Activated B cell treated with CpG ODN at 0.5 μM for 24 hours (primary cell): Measurements from ENCODE around the gene DYNLT1. TPM values are rescaled to one million over a fixed set of nuclear protein-coding genes. Genes with fewer than 3 reads are reported as not detected.

Source experiments
- ATAC-seq: fragments of 200-7000 bp; cut with Tn5 transposase; one replicate; pipeline ENCODE4 v1.10.0; 2021; ENCODE audit warnings: low read depth, mild to moderate bottlenecking, moderate library complexity
- CTCF ChIA-PET: fragments of 350-600 bp; sonication (Branson Sonifier 250); formaldehyde crosslinking; loops from one replicate; lab custom pipeline; 2021; ENCODE audit warnings: antibody characterized with exemption; lab: Charles Lee
- POLR2A ChIA-PET: fragments of 350-600 bp; sonication (Branson Sonifier 250); formaldehyde crosslinking; loops from one replicate; lab custom pipeline; 2021; ENCODE audit warnings: antibody characterized with exemption; lab: Charles Lee
- DNase-seq: peaks from one replicate; pipeline ENCODE4 v3.0.0; 2022
- H3K27ac Mint-ChIP-seq: one replicate; pipeline ENCODE4 v1.8.0; 2020; ENCODE audit warnings: mixed read lengths
- H3K27me3 Mint-ChIP-seq: one replicate; pipeline ENCODE4 v1.8.0; 2021; ENCODE audit warnings: mixed read lengths
- H3K36me3 Mint-ChIP-seq: one replicate; pipeline ENCODE4 v1.8.0; 2021; ENCODE audit warnings: low read depth, mixed read lengths
- H3K4me1 Mint-ChIP-seq: one replicate; pipeline ENCODE4 v1.8.0; 2021; ENCODE audit warnings: mixed read lengths
- H3K4me3 Mint-ChIP-seq: one replicate; pipeline ENCODE4 v1.8.0; 2020; ENCODE audit warnings: mild to moderate bottlenecking, mixed read lengths
- H3K9me3 Mint-ChIP-seq: one replicate; pipeline ENCODE4 v1.8.0; 2020; ENCODE audit warnings: mixed read lengths
- intact Hi-C: fragments of 100-400 bp; cut with micrococcal nuclease; formaldehyde crosslinking; loops from one replicate; pipeline ENCODE4 v1.15.1; 2024
- total RNA-seq: library from RNA; stranded (reverse); gene quantifications from 2 replicates; pipeline ENCODE4 v1.2.3, GENCODE V29; 2022
- TF ChIP-seq, protein P1 (sequence below): fragments of 200-600 bp; IDR thresholded peaks from one replicate; pipeline ENCODE4 v1.8.0; 2022; ENCODE audit warnings: antibody characterized with exemption, mild to moderate bottlenecking

The DYNLT1 gene
- total RNA-seq, 1 donor from 2014 or later, result 43.9 TPM

DNA sequence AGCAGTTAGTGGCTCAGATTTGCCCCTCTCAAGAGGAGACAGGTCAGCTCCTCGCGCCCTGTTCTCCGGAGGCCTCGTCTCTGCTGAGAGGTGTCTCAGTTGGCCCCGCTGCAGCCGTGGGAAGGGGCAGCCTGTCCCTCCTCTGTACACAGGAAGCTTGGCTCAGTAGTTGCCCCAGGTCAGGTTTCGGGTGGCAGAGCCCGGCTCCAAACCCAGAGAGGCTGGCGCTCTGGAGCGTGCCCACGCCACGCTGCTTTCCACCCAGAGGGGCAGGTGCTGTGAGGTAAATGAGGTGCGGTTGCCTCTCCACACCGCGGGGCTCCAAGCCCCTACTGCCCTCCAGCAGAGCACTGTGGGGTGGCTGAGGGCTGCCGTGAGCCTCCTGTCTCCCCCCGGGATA is 16.0 kb downstream of the DYNLT1 start:
- no peaks in the 10 kb centered on the region for H3K4me1 Mint-ChIP-seq
- TF ChIP-seq, protein P1, sequence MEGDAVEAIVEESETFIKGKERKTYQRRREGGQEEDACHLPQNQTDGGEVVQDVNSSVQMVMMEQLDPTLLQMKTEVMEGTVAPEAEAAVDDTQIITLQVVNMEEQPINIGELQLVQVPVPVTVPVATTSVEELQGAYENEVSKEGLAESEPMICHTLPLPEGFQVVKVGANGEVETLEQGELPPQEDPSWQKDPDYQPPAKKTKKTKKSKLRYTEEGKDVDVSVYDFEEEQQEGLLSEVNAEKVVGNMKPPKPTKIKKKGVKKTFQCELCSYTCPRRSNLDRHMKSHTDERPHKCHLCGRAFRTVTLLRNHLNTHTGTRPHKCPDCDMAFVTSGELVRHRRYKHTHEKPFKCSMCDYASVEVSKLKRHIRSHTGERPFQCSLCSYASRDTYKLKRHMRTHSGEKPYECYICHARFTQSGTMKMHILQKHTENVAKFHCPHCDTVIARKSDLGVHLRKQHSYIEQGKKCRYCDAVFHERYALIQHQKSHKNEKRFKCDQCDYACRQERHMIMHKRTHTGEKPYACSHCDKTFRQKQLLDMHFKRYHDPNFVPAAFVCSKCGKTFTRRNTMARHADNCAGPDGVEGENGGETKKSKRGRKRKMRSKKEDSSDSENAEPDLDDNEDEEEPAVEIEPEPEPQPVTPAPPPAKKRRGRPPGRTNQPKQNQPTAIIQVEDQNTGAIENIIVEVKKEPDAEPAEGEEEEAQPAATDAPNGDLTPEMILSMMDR, result no peak
- H3K27ac Mint-ChIP-seq, result no peak overlapping the region
- POLR2A ChIA-PET, result no interaction called here
- H3K4me3 Mint-ChIP-seq, result no peak overlapping the region
- H3K36me3 Mint-ChIP-seq, result peaks cover 81% of the 10 kb centered on the region
- intact Hi-C loops, result no loop called here
- no peaks in the 10 kb centered on the region for H3K9me3 Mint-ChIP-seq
- CTCF ChIA-PET, result interaction anchor here (1.0 kb wide), 1 partner anchor 63 kb away, joined by 4 read pairs; no protein-coding TSS in a partner anchor
- H3K27me3 Mint-ChIP-seq, result no peaks in the 10 kb centered on the region
- ATAC-seq, result no peak
- no peak for DNase-seq

DNA sequence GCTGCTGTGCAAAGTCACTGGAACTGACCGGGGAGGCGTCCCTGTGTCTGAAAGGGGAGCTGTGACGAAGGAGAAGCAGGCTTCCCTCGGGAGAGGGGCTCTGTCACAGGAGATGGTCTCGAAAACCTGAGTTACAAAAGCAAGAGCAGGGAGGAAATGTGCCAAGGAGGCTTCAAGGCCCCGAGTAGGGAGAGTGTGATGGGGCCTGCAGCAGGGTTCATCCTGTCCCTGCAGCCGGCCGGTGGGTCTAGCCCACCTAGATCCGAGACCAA is 16.7 kb downstream of the DYNLT1 start:
- Mint-ChIP-seq H3K36me3 (peaks cover 76% of the 10 kb centered on the region), H3K4me3 (no peak overlapping the region), H3K27me3 (no peaks in the 10 kb centered on the region), H3K4me1 (no peaks in the 10 kb centered on the region), H3K9me3 (no peaks in the 10 kb centered on the region), H3K27ac (no peak overlapping the region)
- DNase-seq, result no peak
- no peak for ATAC-seq
- intact Hi-C loops, result no loop called here
- ChIA-PET CTCF (no interaction called here), POLR2A (no interaction called here)
- TF ChIP-seq, protein P1, result no peak

DNA sequence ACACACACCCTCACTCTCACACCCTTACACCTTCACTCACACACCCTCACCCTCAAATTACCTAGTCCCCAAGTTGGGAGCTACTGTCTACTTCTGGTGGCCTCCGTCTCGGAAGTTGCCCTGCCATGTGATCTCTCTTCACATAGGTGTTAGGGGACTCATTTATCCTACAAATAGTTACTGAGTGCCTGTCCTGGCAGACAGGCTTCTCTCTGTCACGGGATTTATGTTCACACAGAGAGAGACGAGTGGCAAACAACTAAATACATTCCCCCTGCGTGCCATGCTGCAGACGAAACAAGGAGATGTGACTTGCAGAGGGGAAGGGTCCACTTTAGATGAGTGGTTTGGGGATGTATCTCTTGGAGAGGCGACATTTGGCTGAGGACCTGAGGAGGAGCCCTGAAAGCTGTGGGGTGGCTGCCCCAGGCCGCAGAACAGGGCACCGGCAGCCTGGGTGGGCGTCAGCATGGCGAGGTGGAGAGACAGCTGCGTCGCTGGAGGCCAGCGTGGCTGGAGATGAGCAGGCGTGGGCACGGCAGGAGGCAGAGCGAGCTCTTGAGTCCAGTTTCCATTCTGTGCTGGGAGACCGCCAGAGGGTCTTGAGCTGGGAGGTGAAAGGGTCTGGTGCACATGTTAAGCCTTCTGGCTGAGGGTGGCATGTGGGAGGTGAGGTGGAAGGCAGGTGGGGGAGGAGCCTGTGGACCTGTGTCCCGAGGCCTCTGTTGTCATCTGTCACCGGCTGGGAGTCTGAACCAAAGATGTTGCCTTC is 17.2 kb downstream of the DYNLT1 start:
- ATAC-seq (no peak), DNase-seq (no peak)
- ChIA-PET POLR2A (no interaction called here), CTCF (no interaction called here)
- Mint-ChIP-seq H3K9me3 (no peaks in the 10 kb centered on the region), H3K4me1 (no peaks in the 10 kb centered on the region), H3K27me3 (no peaks in the 10 kb centered on the region), H3K4me3 (no peak overlapping the region), H3K36me3 (peaks cover 74% of the 10 kb centered on the region), H3K27ac (no peak overlapping the region)
- intact Hi-C loops, result no loop called here
- TF ChIP-seq, protein P1, result no peak

GRCh38 chr6:158626360-158627167 is 18.0 kb downstream of the DYNLT1 start:
- ChIA-PET POLR2A (no interaction called here), CTCF (no interaction called here)
- Mint-ChIP-seq H3K27me3 (no peaks in the 10 kb centered on the region), H3K4me3 (no peak overlapping the region), H3K4me1 (no peaks in the 10 kb centered on the region), H3K9me3 (no peaks in the 10 kb centered on the region), H3K27ac (no peak overlapping the region), H3K36me3 (peaks cover 74% of the 10 kb centered on the region)
- TF ChIP-seq, protein P1, result no peak
- no peak for DNase-seq
- intact Hi-C loops, result no loop called here
- ATAC-seq, result no peak

DNA sequence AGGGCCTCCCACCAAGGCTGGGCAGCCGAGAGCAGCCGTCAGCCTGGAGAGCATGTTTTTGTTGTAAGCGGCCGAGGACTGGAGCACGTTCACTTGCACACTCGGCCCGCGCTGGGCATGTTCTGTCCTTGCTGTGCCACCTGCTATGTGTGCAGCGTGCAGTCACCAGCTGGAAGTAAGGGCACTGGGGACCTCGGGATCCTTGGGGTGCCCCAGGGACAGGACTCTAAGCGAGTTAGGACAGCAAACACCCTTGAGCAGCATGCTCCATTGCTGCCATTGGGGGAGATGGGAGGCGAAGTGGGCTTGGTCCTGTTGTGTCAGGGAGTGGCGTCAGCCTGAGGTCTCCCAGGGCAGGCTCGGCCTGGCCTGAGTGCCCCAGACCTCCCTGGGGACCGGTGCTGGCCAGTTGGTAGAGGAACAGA is 18.6 kb downstream of the DYNLT1 start:
- H3K9me3 Mint-ChIP-seq, result no peaks in the 10 kb centered on the region
- POLR2A ChIA-PET, result no interaction called here
- H3K27me3 Mint-ChIP-seq, result no peaks in the 10 kb centered on the region
- intact Hi-C loops, result no loop called here
- no peaks in the 10 kb centered on the region for H3K4me1 Mint-ChIP-seq
- H3K27ac Mint-ChIP-seq, result no peak overlapping the region
- CTCF ChIA-PET, result no interaction called here
- ATAC-seq, result no peak
- TF ChIP-seq, protein P1, result no peak
- H3K4me3 Mint-ChIP-seq, result no peak overlapping the region
- peaks cover 73% of the 10 kb centered on the region for H3K36me3 Mint-ChIP-seq
- DNase-seq, result no peak
